OCI-LY7 (cell line): ENCODE measurements around the gene CRMP1.

Experiments used
- EZH2phosphoT487 ChIP-seq: fragments of 200-600 bp; sonication (generic); IDR thresholded peaks from 2 replicates; pipeline ENCODE4 v1.6.1; 2018; ENCODE audit warnings: low read depth, borderline replicate concordance, mild to moderate bottlenecking, mixed run types, antibody characterized with exemption, low read length, moderate library complexity, mixed read lengths
- TF ChIP-seq, protein P1 (sequence below): fragments of 200-600 bp; sonication (generic); conservative IDR thresholded peaks from 2 replicates; pipeline ENCODE4 v1.5.1; 2014; ENCODE audit warnings: mild to moderate bottlenecking, antibody characterized with exemption, low read length, moderate library complexity, mixed read lengths

DNA sequence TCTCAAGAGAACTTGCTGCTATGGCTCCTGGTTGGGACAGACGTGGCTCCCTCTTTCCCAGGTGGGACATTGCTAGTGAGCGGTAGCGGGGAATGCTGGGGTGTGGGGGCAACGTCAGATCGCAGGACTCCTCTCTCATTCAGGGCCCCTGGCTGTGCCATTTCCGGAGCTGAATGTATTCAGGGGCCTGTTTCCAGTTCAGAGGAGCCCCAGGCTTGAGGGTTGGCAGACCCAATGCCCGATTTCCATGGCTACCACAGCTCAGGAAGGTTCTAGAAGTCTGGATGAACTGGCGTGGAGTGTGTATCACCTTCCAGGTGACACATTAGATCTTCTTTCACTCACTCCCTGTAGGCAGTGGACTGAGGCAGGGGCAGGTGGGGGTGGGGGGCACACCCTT, 26.2 kb upstream of the CRMP1 start:
- TF ChIP-seq, protein P1, sequence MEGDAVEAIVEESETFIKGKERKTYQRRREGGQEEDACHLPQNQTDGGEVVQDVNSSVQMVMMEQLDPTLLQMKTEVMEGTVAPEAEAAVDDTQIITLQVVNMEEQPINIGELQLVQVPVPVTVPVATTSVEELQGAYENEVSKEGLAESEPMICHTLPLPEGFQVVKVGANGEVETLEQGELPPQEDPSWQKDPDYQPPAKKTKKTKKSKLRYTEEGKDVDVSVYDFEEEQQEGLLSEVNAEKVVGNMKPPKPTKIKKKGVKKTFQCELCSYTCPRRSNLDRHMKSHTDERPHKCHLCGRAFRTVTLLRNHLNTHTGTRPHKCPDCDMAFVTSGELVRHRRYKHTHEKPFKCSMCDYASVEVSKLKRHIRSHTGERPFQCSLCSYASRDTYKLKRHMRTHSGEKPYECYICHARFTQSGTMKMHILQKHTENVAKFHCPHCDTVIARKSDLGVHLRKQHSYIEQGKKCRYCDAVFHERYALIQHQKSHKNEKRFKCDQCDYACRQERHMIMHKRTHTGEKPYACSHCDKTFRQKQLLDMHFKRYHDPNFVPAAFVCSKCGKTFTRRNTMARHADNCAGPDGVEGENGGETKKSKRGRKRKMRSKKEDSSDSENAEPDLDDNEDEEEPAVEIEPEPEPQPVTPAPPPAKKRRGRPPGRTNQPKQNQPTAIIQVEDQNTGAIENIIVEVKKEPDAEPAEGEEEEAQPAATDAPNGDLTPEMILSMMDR, result no peak
- TF ChIP-seq EZH2phosphoT487, result no peak
